Stimulated activated CD4-positive, alpha-beta T cell treated with anti-CD3 and anti-CD28 coated beads, Interleukin-15, amount 100 ng/mL, for 48 hours (primary cell): ENCODE measurements around the gene SEMA3B.
"Not testable (repeated sequence)": the region's sequence is repeated elsewhere in the genome, so short reads cannot be mapped to it uniquely, and the experiment has no call there.

ENCODE experiments used
- DNase-seq, 2 donors: peaks; one replicate each; pipeline ENCODE4 v3.0.0-alpha.2; 2020; ENCODE audit warnings: low read depth in 2 of 2

The SEMA3B gene

DNA sequence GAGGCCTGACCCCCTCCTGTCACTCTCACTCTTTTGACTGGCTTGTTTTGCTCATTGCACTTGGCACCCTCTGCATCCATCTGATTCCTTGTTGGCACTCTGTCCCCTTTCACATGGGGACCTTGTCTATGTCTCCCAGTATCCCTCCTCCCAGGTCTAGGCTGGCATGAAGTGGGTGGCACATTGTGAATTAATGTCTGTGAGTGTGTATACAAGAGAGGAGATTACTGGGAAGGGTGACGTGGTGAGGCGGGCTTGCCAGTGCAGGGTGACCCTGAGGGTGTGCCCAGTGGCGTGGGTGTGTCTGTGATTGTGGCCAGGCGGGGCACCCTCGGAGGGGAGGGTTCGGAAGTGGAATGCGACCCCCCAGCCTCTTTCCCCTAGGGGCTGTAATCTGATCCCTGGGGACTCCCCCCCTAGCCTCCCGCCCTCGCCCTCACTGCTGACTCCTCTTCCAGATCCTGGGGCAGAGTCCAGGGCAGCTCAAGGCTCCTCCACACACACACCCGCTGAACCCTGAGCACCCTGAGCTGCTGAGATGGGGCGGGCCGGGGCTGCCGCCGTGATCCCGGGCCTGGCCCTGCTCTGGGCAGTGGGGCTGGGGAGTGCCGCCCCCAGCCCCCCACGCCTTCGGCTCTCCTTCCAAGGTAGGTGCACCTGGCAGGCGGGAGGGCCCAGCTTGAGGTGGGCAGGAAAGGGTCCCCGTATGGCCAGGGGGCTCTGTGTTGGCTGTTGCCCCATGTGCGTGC is at the start of gene SEMA3B:
TSS of gene SEMA3B (plus strand) at position 445 of the 749 bp plus-strand sequence. CDS start at position 539, 94 bp downstream.
- no peak for DNase-seq

DNA sequence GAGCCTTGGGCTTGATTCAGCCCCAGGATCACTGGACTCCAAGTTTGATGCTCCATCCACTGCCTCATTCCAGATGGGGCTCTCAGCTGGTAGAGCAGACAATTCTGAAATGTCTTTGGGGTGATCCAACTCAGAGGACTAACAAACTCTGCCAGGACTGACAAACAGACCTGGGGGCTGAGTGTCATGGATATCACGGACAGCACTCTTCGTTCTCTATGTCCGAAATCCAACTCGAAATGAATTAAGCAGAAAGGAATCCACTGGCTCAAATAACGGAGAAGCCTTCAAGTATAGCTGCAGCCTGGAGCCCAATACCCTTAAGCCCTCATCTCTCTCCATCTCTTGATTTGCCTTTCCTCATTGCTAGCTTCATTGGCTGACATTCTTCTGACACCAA is 49.7 kb upstream of the SEMA3B start:
- no peak for DNase-seq

DNA sequence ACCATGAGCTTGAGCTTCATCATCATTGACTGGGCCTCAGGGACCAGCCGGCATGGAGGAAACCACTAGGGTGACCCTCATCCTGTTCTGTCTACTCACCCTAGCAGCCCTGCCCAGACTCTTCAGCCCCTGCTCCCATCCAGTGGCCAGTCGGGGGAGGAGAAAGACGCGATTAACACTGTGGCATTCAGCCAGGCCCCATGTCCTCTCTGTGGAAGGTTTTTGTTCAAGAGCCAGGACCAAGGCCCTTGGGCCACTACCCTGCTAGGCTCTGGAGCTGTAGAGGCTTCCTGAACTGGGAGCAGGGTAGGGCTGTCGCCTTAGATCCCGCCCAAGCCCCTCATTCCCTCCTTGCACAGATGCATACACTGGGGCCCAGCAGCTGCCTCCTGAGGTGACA is 48.8 kb upstream of the SEMA3B start:
- no peak for DNase-seq

DNA sequence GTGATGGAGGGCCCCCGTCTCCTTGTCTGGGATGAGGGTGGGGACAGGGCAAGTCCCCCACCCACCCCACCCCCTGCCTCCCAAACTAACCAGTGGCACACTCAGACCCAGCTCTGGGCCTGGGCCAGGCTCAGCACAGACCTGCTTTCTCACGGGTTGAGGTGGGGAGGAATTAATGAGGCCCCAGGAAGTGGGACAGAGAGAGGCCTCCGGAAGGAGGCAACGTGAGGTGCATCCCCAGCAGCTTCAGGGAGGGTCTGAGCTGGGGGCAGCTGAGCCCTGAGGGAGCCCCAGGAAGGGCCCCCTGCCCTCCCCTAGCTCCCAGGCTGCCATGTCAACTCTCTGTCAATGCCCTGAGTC is 47.9 kb upstream of the SEMA3B start:
- no peak for DNase-seq

DNA sequence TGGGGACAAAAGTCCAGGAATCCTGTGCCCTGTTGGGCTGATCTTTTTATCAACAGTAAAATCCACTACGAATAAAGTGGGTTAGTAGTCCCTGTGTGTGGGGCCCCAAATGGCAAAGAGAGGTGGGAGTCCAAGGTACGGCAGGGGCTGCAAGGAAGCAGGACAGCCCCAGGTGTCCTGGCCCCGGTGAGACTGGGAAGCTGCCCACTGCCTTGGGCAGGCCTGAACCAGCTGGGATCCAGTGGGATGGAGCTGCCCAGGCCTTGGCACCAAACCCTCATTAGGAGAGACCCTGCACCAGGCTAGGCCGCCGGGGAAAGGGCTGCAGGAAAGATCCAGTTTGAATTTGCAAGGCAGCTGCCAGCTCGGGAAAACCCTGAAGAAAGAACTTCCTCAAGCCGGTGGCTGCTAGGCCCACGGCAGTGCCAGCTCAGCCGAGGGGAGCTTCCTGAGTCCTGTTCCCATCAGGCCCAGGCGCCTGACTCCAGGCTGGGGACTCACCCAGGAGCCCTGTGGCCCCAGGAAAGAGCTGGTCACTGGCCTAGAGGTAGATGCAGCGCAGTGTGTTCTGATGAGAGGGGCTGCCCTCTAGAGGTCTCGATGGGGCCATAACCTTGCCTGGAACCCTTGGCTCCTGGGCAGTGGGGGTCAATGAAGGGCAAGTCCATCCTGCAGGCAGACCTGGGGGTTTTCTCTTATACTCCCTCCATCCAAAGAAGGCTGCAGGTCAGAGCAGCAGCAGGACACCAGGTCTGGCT is 47.4 kb upstream of the SEMA3B start:
- no peak for DNase-seq

DNA sequence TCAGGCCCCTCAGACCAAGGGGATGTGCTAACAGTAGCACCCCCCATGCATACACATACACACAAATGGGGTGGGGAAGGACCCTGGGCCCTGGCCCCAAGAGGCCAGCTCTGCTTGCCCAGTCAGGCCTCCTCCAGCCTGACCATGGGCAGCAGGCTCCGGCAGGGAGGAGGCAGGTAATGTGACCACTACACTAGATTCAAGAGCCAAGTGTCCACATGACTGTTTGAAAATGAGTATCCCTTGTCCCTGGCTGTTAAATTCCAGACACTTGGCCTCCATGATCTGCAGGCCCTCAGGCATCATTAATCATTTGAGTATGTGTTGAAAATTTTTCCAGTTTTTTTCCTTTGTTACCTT is 46.8 kb upstream of the SEMA3B start:
- no peak for DNase-seq

DNA sequence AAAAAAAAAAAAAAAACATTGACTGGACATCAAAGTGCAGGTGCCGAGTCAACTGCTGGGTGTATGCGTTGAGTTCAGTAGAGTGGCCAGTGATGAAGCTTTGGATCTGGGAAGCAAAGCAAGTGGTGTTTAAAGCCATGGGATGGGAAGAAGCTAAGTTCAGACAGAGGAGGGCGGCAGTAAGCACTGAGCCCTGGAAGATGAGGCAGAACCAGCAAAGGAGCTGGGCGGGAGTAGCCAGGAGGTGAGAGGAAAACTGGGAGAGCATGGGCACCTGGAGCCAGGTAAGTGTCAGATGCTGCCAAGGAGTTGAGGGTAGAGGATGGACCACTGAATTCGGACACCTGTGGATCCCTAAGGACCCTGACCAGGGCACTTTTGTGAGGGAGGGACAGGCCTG is 44.3 kb upstream of the SEMA3B start:
- no peak for DNase-seq

DNA sequence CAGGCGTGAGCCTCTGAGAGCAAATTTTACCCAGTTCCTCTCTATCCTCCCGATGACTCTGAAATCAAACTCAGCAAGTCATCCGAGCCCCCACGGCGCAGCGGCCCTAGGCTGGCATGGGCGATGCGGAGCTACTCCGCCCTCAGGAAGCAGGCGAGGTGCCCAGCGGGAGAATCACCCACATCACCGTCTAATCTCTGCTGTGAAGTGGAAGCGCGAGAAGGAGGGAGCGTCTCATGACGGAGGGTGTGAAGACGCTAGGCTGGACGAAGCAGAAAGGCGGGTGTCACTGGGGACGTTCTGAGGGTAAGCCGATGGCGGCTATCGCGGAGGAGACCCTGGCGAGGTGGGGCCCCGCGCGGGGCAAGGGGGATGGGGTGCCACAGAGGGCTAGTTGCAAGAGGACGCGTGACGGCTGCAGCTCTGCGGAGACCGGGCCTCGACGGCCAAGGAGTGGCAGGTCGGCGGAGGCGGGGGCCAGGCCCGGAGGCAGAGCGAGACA is 42.0 kb upstream of the SEMA3B start:
- no peak for DNase-seq

DNA sequence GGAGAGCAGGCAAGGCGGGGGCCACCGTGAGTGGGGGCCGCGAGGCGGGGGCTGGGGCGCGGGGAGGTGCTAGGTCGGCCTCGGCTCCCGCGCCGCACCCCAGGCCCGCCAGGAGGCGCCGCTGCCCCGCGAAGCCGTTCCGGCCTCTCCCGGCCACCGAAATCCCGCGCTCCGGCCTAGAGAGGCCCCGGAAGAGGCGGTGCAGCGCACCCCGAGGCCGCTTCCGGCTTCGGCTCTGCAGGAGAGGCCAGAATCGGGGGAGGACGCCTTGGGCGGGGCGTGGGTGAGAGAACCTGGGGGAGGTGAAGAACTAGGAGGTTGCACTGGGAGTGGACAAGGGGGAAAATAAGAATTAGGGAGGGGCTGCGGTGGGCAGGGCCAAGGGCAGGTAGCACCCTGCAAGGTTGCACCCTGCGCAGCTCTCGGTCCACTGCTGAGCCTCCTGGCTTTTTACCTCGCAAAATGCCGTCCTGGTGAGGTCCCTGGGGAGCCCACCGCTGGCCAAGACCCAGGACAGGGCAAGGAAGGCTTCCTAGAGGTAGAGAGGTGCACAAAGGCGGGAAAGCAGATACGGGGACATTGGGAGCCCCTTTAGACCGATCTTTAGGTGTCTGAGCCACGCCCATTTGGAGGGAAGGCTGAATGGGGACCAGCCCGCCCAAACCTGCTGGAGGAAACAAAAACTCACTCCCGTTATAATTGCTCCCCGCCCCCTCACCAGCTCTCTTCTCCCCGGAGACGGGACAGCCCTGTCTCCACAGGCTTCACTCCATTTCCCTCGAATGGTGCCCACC is 41.4 kb upstream of the SEMA3B start:
- peak; percentile 75 to 85 for DNase-seq

DNA sequence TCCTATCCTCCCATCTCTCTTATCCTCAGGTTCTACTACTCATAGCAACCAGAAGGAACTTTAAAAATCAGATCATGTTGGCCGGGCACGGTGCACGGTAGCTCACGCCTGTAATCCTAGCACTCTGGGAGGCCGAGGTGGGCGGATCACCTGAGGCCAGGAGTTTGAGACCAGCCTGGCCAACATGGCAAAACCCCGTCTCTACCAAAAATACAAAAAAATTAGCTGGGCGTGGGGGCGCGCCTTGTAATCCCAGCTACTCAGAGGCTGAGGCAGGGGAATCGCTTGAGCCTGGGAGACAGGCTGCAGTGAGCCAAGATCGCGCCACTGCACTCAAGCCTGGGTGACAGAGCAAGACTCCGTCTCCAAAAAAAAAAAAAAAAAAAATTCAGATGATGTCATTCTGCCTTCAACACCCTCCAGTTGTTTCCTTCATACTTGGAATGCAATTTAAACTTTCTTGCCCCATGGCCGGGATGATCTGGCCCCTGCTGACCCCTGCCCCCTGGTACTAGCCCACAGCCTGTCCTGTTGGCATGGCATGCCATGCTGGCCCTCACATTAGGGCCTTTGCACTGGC is 40.7 kb upstream of the SEMA3B start:
- not testable (repeated sequence) for DNase-seq

DNA sequence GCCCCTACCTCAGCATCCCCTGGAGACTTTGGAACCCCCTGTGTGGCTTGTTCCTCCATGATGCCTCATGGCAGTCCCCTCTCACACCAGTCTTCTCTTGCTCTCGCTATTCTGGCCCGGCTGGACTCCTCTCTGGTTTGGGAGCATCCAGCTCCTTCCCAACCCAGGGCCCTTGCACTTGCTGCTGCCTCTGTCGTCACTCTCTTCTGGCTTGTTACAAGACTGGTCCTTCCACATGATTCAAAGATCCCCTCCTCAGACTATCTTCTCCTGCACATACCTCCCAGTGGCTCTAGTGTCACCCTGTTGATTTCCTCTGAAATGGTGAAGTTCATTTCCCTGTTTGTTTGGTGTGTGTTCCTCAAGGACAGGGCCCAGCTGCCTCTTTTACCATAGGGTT is 39.5 kb upstream of the SEMA3B start:
- DNase-seq, result no peak

DNA sequence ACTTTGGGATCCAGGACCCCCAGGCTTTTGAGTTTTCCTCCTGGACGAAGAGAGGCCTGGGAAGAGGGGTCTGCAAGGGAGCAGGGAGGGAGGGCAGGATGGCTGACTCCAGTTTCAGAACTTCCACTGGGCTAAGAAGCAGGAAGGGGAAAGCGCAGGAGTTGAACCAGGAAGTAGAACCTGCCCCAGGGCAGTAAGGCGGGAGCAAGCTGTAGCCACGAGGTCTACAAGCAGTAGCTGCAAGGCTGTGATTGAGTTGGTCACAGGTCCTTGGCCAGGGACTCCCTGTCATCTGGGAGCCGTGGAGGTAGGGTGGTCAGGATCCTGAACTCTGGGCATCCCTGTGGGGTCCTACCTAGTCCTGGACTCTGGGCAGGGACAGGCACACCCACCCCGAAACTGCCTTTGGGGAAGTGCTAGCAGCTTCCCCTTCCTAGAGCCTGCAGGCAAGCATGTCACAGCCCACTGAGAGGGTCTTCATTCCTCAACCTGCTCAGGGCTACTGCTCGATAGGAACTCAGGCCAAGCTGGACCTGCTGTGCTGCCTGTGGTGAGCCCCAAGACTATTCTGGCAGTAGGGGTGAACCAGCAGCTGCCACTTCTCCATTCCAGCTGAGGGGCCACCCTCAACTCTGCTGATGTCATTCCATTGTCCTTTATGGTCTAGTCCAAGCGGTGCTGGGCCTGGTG is 38.7 kb upstream of the SEMA3B start:
- DNase-seq, result no peak

DNA sequence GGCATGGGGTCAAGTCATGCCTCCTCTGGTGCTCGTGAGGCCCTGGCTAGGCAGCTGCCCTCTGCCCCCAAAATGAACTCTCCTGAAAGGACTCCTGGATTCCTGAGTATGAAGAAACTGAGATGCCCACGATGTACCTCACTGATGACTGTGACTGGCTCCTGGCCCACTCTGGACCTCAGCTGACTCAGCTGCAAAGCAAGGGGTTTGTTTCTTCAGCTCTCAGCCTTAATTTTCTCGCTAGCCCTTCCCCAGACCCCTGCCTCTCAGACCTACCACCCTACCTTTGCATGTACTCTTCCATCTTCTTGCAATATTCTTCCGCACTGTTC is 38.2 kb upstream of the SEMA3B start:
- no peak for DNase-seq

DNA sequence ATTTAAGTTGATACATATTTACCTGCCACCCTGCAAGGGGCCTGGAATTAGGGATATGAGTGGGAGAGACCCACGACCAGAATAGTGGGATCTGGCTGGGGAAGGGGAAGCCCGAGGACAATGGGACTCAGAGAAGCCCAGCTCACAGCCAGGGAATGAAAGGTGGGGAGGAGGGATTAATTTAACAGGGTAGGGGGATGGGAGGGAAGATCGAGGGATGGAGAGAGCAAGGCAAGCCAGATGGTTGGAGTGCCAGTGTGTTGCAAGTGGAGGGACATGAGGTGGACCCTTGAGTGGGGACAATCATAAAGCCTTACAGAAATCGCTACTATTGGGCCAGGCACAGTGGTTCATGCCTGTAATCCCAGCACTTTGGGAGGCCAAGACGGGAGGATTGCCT is 37.4 kb upstream of the SEMA3B start:
- no peak for DNase-seq

DNA sequence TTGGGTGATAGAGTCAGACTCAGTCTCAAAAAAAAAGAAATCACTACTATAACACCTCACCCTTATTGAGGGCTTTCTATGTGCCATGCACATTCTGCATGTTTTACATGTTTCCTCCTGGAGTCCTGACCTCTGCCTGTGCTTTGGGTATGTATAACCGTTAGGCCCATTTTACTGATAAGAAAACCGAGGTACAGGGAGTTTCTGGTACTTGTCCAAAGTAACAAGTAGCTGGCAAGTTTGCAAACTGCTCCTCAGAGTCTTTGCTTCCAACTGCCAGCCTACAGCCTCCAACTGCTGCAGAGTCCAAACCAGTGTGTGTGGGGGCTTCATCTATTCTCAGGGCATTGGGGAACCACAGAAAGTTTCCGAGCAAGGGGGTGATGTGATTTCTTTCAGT is 36.6 kb upstream of the SEMA3B start:
- DNase-seq, result no peak

DNA sequence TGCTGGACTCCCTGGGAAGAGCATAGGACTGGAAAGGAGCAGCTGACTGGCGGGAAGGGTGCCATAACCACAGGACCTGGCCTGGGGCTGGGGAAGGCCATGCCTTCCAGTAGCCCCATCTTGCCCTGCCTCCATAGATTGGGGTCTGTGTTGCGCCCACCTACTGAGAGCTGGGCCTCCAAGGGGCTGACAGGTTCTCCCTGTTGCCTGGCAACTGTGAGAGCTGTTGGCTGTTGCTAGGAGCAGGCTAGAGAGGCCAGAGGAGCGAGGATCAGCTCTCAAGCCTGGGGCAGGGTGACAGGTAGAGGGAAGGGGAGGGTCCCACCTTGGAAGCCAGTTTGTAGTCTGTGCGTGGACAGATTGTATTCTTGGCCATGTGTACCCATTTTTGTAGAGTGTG is 35.8 kb upstream of the SEMA3B start:
- DNase-seq, result no peak

DNA sequence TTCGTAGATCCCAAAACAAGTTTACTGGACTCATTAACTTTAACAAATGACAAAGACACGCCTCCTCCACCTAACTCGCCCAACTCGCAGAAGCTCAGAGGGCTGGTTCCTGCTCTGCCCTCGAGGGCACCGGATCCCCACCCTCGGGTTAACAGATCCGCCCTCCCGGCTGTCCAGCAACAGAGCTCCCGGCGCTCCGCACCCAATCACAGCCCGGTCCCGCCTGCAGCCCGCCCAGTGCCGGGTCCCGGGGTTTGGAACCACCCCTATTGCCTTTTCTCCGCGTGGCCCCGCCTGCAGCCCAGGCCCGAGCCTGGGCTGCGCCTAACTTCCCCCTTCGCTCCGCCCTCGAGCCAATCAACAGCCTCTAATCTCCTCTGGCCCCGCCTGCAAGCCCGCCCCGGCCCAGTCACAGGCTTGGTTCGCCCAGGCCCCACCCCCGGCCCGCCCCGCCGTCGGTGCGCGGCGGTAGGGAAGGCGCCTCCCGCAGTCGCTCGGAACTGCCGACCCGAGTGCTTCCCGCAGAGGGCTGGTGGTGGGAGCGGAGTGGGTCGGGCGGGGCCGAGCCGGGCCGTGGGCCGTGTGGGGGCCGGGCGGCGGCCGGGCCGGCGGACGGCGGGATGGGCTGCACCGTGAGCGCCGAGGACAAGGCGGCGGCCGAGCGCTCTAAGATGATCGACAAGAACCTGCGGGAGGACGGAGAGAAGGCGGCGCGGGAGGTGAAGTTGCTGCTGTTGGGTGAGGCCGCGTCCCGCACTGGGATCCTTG is 33.0 kb upstream of the SEMA3B start, which contains the start of gene GNAI2:
TSS of gene GNAI2 (plus strand) at position 489 of the 768 bp plus-strand sequence. CDS start at position 621, 132 bp downstream.
- peak; percentile 99 for DNase-seq

DNA sequence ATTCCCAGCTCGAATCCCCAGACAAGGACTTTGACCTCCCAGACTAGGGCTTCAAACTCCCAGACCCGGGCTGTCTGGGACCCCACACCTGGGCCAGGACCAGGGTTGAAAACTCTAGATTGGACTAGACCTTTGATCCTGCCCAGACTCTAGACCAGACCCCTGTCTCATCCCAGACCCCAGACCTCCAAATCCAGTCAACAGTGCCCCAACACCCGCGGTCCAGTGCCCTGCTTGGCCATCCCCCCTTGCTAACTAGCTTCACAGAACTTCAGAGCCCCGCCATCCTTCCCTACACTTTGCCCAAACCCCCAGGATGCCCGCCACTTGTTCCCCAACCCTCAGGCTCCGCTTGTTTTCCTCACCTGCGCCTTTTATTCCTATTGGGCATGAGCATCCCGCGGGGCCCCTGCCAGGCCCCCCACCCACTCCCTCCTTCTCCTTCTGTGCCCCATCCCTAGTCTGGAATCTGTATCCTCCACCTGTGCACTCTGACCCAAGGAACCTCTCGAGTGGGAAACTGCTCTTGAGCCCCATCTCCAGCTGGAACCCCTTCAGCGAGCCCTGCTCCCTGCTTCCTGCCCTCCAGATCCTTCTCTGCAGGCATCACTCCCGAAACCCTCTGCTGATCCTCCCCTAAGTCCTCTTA is 32.3 kb upstream of the SEMA3B start:
- no peak for DNase-seq

DNA sequence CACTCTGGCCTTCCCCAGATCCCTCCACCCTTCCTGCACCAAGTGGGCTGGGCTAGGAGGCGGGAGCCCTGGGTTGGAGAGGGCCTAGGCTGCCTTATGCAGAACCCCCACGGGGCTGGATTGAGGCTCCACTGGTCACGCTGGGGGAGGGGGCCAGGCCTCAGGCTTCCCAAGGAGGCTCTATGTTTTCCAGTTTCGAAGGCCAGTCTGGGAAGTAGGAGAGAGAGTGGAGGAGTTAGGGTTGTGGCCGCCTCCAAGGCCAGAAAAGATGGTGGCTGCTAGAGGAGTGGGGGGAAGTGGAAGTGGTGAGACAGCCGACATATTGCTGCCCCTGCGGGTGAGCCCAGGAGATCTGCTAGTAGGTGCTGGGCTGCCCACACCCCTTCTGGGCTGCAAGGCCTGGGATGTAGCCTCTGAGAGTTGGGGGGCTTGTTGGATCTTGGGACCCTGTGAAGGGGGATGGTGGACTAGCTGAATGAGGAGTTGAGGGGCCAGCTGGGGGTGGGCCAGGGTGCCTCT is 31.8 kb upstream of the SEMA3B start:
- DNase-seq, result no peak
